Mesothelial cell of epicardium (in vitro differentiated cells): ENCODE measurements around the gene LTBR. TPM values are rescaled to one million over a fixed set of nuclear protein-coding genes. Genes with fewer than 3 reads are reported as not detected.

Source experiments
- DNase-seq, 2 experiments: peaks; one replicate each; pipeline ENCODE4 v3.0.0; 2021; ENCODE audit warnings: low spot score in 2 of 2; ENCODE audit not compliant: unreplicated experiment in 2 of 2
- H3K27ac Mint-ChIP-seq: 2 replicates; pipeline ENCODE4 v1.8.0; 2021; ENCODE audit warnings: mixed read lengths
- H3K27me3 Mint-ChIP-seq: 2 replicates; pipeline ENCODE4 v1.8.0; 2021; ENCODE audit warnings: low read depth, mixed read lengths
- H3K36me3 Mint-ChIP-seq: 2 replicates; pipeline ENCODE4 v1.8.0; 2021; ENCODE audit warnings: mixed read lengths
- H3K4me1 Mint-ChIP-seq: 2 replicates; pipeline ENCODE4 v1.8.0; 2021; ENCODE audit warnings: mixed read lengths
- H3K4me3 Mint-ChIP-seq: 2 replicates; pipeline ENCODE4 v1.8.0; 2021; ENCODE audit warnings: mild to moderate bottlenecking, moderate library complexity, mixed read lengths
- H3K9me3 Mint-ChIP-seq: 2 replicates; pipeline ENCODE4 v1.8.0; 2021; ENCODE audit warnings: mixed read lengths
- total RNA-seq: library from RNA; stranded (reverse); gene quantifications from 3 replicates; pipeline ENCODE4 v1.2.1, GENCODE V29; 2021
- TF ChIP-seq, protein P1 (sequence below): fragments of 200-600 bp; sonication (generic); IDR thresholded peaks from one replicate; pipeline ENCODE4 v1.5.0; 2021; ENCODE audit warnings: antibody characterized with exemption; ENCODE audit not compliant: unreplicated experiment

LTBR gene
- total RNA-seq, 1 donor from 2014 or later: 66.8 TPM

DNA sequence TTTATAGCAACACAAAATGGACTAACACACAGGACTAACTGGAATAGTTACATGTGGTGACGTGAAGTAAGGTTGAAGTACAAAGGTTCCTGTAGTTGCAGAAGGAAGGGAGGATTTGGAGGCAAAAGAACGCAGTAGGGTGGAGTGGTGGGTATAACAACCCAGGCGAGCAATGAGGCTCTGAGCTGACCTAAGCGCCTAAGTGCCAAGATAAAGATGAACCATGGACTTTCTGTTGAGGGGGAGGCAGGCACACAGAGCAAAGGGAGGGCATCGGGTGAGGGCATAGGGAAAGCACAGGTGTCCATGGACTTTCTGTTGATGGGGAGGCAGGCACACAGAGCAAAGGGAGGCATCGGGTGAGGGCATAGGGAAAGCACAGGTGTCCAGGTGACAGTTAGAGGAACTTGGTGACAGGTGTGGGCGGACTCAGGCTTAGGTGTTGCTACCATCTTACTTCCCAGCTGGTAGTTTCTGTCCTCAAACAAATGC lies 23.8 kb upstream of the LTBR start:
- Mint-ChIP-seq H3K27ac (no peak overlapping the region), H3K27me3 (no peaks in the 10 kb centered on the region), H3K9me3 (no peaks in the 10 kb centered on the region), H3K4me3 (no peak overlapping the region), H3K4me1 (peaks cover 7% of the 10 kb centered on the region), H3K36me3 (no peaks in the 10 kb centered on the region)
- TF ChIP-seq, protein P1, sequence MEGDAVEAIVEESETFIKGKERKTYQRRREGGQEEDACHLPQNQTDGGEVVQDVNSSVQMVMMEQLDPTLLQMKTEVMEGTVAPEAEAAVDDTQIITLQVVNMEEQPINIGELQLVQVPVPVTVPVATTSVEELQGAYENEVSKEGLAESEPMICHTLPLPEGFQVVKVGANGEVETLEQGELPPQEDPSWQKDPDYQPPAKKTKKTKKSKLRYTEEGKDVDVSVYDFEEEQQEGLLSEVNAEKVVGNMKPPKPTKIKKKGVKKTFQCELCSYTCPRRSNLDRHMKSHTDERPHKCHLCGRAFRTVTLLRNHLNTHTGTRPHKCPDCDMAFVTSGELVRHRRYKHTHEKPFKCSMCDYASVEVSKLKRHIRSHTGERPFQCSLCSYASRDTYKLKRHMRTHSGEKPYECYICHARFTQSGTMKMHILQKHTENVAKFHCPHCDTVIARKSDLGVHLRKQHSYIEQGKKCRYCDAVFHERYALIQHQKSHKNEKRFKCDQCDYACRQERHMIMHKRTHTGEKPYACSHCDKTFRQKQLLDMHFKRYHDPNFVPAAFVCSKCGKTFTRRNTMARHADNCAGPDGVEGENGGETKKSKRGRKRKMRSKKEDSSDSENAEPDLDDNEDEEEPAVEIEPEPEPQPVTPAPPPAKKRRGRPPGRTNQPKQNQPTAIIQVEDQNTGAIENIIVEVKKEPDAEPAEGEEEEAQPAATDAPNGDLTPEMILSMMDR: no peak
- DNase-seq: no peak

DNA sequence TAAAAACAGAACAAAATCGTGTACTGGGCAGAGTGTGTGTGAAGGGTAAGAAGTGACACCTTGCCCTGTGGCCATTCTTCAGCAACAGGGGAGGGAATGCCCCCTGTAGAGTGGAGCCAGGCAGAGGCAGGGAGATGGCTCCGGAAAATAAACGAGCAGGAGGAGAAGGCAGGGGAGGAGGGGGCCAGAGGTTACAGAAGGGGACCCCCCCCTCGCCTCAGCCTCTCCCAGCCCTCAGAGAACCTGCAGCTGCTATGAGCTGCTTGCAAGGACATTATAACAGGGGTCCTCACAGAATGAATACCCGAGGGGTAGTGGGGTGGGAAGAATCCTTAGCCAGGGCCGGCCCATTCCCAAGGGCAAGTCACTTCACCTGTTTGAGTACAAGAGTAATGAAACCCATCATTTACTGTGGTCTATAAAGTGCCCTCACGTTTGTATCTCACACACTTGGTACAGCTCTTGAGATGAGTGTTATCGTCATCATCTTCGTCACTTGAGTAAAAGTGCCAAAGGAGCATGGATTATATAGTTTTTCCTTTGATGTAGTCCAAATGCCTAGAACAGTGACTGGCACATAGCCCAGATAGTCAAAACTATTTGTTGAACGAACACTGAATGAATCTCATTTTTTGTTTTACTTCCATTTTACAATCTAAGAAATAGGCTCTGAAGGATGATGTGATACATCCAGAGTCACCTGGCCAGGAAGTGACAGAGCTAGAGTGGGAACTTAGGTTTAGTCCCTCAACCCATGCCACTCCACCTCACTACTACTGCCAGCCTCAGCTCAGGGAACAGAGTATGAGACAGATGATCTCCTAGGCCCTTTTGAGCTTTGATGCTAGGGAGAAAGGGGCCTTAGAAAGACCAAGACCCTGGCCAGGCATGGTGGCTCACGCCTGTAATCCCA lies 23.1 kb upstream of the LTBR start:
- H3K9me3 Mint-ChIP-seq: no peaks in the 10 kb centered on the region
- no peak overlapping the region for H3K4me3 Mint-ChIP-seq
- H3K4me1 Mint-ChIP-seq: peaks cover 7% of the 10 kb centered on the region
- DNase-seq: no peak
- no peaks in the 10 kb centered on the region for H3K36me3 Mint-ChIP-seq
- no peak overlapping the region for H3K27ac Mint-ChIP-seq
- no peaks in the 10 kb centered on the region for H3K27me3 Mint-ChIP-seq
- TF ChIP-seq, protein P1: no peak

DNA sequence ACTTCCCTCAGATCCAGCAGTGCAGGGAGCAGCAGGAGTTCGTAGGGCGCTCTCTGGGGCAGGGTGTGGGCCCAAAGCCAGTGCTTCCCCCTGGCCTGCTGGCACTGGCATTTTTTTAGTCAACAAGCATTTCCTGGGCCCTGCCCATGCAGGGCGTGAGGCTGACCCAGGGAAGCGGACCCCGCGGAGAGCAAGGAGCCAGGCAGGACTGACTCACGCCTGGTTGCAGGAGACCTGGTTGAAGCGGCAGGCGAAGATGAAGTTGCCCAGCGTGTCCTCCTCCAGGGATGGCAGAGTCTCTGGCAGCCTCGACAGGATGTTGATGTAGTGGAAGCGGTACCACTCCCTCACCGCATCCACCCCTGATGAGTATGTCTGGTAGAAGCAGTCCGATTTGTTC lies 22.1 kb upstream of the LTBR start:
- DNase-seq: no peak

DNA sequence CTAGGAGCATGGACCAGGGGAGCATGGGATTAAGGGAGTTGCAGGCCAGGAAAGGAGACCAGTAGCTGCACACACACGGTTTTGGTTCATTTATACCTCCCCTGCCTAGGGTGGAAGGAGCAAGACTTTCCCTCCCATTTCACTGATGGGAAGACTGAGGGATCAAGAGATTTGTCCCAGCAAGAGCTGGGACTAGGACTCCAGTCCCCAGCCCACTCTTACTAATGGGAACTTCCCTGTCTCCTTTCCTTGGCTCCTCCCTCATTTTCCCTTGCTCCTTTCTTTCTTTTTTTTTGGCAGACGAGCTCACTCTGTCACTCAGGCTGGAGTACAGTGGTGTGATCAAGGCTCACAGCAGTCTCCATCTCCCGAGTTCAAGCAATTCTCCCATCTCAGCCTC lies 21.6 kb upstream of the LTBR start:
- Mint-ChIP-seq H3K9me3 (no peaks in the 10 kb centered on the region), H3K4me1 (peaks cover 10% of the 10 kb centered on the region), H3K4me3 (no peak overlapping the region), H3K36me3 (no peaks in the 10 kb centered on the region), H3K27me3 (no peaks in the 10 kb centered on the region), H3K27ac (no peak overlapping the region)
- no peak for DNase-seq
- TF ChIP-seq, protein P1: no peak

More for the DNA sequence above, 22.1 kb upstream of the LTBR start:
- Mint-ChIP-seq H3K4me3 (no peak overlapping the region), H3K27me3 (no peaks in the 10 kb centered on the region), H3K27ac (no peak overlapping the region), H3K36me3 (no peaks in the 10 kb centered on the region), H3K4me1 (peaks cover 7% of the 10 kb centered on the region), H3K9me3 (no peaks in the 10 kb centered on the region)
- TF ChIP-seq, protein P1: no peak

DNA sequence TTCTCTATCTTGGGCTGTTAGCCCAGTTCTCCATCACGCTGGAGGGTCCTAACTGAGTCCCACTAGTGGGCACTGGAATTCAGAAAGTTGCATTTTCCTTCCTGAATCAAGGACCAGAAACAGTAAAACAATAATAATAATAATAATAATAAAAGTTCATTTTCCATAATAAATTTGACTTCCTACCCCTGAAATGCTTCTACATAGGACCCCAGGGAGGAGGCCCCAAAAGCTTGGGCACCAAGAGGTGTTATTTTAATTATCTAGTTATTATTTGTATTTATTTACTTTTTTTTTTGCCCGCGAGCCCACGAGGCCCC lies 21.0 kb upstream of the LTBR start:
- Mint-ChIP-seq H3K4me1 (peaks cover 13% of the 10 kb centered on the region), H3K36me3 (no peaks in the 10 kb centered on the region), H3K4me3 (no peak overlapping the region), H3K9me3 (no peaks in the 10 kb centered on the region), H3K27me3 (no peaks in the 10 kb centered on the region), H3K27ac (no peak overlapping the region)
- DNase-seq: no peak
- TF ChIP-seq, protein P1: no peak
